Neural progenitor cell (in vitro differentiated cells): Measurements from ENCODE around the gene MITF.

Experiments used
- EZH2 ChIP-seq: fragments of 200-600 bp; sonication (generic); IDR thresholded peaks from 2 replicates; pipeline ENCODE4 v1.6.1; 2017; ENCODE audit warnings: antibody characterized with exemption, mild to moderate bottlenecking, moderate library complexity
- TF ChIP-seq, protein P1 (sequence below): fragments of 200-600 bp; sonication (generic); IDR thresholded peaks from 2 replicates; pipeline ENCODE4 v1.5.1; 2017; ENCODE audit warnings: antibody characterized with exemption, mild to moderate bottlenecking

DNA sequence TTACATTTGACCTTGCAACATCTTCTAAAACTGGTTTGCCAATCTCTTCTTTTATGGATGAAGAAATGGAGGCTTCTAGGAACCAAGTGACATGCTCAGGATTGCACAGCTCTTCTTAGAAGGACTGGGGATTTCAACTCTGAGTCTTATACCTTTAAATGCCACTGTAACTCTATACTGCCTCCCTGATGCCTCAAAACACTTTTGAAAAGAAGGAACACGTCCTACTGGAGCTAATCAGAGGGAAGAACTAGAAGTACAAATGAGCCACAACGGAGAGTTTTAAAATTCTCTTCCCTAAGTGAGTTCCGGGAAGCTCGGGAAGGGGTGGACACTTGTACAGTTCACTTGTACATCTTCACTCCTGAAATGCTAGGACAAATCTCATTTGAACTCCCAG, 949 bp upstream of the MITF start:
- TF ChIP-seq, protein P1, sequence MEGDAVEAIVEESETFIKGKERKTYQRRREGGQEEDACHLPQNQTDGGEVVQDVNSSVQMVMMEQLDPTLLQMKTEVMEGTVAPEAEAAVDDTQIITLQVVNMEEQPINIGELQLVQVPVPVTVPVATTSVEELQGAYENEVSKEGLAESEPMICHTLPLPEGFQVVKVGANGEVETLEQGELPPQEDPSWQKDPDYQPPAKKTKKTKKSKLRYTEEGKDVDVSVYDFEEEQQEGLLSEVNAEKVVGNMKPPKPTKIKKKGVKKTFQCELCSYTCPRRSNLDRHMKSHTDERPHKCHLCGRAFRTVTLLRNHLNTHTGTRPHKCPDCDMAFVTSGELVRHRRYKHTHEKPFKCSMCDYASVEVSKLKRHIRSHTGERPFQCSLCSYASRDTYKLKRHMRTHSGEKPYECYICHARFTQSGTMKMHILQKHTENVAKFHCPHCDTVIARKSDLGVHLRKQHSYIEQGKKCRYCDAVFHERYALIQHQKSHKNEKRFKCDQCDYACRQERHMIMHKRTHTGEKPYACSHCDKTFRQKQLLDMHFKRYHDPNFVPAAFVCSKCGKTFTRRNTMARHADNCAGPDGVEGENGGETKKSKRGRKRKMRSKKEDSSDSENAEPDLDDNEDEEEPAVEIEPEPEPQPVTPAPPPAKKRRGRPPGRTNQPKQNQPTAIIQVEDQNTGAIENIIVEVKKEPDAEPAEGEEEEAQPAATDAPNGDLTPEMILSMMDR = no peak
- no peak for TF ChIP-seq EZH2
